Activated CD8-positive, alpha-beta memory T cell treated with anti-CD3 and anti-CD28 coated beads, Interleukin-2, amount 50 U/mL, for 48 hours (primary cell): Measurements from ENCODE around the gene C16orf96.

Experiments used
- DNase-seq: peaks from one replicate; pipeline ENCODE4 v3.0.0-alpha.2; 2020

The C16orf96 gene

DNA sequence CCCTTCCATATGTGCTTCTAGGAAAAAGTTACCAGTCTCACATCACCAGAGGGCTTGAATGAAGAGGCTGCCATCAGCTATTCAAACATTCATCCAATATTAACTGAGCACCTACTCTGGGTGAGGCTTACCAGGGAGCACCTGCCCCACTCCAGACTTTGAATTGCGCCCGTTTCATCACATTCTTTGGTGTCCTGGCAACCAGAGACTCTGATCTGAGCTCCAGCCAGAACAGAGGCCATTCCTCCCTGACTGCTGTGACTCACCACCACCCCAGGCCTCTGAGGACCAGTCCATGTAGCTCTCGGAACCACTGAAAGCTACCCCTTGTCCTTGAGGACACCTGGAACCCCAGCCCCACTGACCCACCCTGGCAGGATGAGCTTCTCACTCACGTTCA lies at the start of gene C16orf96:
Gene C16orf96 (plus strand): TSS at position 229 of the 400 bp plus-strand sequence. CDS start 150 bp downstream, at position 379.
- no peak for DNase-seq

GRCh38 chr16:4506450-4506849 lies 49.7 kb upstream of the C16orf96 start:
- DNase-seq: no peak

- no peak for DNase-seq
Observed at GRCh38 chr16:4507588-4508345, 48.4 kb upstream of the C16orf96 start.

- DNase-seq: no peak
Observed at GRCh38 chr16:4508806-4509205, 47.3 kb upstream of the C16orf96 start.

GRCh38 chr16:4509420-4509819 lies 46.7 kb upstream of the C16orf96 start:
- DNase-seq: no peak

DNA sequence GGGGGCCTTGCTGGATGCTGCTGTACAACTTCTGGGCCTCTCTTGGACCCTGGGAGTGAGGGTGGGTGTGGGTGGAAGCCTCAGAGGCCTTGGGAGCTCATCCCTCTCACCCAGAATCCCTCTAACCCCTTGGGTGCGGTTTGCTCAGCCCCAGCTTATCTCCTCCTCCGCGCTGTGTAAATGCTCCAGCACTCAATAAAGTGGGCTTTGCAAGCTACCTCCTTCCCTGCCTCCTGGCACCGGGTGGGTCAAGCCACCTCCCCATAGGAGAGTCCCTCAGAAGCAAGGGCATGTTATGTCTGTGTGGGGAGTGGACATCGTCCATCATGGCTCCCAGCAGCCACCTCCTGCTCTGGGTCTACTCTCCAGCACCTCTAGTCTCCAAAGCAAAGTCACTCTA lies 46.0 kb upstream of the C16orf96 start:
- DNase-seq: no peak

- no peak for DNase-seq
Observed at GRCh38 chr16:4510747-4511426, 45.3 kb upstream of the C16orf96 start.

DNA sequence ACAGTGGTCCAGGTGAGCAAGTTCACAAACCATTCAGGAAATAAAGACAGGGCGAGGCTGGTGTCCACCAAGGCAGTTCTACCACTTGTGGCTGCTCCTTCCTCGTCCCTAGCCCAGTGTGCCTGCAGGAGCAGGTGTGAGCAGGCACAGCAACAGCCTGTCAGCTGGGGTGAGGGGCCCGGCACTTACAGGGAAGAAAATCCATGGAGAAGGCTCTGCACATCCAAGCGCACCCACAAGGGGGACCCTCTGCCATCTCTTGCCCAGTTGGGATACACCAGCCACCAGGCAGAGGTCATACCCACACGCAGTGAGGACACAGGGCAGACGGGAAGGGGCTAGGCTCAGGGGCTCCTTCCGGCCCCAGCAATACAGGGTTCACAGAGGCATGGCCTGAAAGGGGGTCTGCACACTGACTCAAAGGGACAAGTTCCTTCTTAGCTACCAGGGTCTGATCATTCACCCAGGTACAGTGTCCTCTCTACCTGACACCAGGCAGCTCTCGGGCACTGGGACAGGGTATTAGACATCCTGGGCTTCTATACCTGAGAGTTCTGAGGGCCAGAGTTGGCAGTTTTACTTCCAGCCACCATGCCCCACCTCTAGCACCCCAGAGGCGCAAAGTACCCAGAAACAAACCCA lies 44.6 kb upstream of the C16orf96 start:
- DNase-seq: no peak

GRCh38 chr16:4512473-4512872 lies 43.7 kb upstream of the C16orf96 start:
- DNase-seq: no peak

DNA sequence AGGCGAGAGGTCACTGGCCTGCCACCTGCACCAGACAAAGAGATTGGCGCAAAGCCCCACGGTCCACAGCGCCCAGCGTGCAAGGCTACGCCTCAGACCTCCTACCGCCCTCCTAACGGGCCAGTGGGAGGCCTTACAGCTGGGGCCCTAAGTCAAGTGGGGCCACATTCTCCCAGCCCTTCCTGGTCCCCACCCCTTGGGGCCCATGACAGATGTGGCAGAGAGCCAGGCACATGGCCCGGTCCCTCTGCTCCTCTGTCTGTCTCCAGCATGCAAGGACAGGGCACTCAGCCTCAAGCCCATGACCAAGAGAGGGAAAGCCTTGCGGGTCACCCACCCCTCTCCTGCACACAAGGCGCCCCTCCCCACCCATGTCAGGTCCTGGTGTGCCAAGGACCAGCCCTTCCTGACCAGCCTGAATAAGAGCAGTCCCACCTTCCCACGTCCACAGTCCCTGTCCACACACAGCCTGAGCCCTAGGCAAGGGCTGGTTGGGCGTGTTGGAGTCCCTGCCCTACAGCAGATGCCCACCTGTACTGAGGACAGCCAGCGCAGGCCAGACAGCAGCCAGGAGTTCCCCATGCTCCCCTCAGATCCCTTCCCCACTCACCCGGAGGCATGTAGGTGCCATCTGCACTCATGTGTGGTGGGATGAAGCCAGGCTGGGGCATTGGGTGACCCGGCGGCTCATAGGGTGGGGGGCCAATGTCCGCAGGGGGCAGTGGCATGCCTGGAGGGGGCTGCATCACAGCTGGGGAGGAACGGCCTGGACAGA lies 42.9 kb upstream of the C16orf96 start:
- DNase-seq: no peak

DNA sequence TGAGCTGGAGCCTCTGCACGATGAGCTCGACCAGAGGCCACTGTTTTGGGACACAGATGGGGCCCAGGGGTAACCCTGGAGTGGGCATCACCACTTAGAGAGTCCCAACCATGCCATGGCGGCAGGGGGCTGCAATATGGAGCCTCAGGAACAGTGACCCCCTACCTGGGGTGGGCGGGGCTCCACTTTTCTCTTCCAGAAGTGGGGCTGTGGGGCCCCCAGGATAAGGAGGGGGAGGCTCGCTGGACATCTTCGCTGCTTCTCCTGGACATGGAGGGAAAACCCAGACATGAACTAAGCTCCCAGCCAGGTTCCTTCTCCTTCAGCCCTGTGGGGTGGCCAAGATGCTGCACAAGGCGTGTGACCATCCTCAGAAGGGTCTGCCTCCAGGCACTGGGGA lies 42.3 kb upstream of the C16orf96 start:
- DNase-seq: no peak

DNA sequence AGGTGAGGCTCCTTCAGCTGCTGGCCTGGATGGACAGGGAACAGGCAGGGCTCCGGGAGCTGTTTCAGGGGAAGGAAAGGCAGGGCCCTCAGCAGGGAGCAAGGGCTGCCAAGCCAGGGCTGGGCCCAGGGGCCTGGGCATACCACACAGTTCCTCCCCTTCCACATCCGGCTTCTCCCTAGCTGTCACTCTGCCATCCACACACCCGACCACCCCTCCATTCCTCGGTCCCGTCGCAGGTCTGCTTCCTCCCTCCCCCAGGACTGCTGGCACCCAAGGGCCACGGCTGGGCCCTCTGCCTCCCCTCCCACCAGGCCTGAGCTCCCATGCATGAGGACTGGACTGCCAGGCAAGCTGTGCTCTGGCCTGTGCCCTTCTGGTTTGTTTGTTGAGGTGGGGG lies 41.5 kb upstream of the C16orf96 start:
- DNase-seq: no peak

DNA sequence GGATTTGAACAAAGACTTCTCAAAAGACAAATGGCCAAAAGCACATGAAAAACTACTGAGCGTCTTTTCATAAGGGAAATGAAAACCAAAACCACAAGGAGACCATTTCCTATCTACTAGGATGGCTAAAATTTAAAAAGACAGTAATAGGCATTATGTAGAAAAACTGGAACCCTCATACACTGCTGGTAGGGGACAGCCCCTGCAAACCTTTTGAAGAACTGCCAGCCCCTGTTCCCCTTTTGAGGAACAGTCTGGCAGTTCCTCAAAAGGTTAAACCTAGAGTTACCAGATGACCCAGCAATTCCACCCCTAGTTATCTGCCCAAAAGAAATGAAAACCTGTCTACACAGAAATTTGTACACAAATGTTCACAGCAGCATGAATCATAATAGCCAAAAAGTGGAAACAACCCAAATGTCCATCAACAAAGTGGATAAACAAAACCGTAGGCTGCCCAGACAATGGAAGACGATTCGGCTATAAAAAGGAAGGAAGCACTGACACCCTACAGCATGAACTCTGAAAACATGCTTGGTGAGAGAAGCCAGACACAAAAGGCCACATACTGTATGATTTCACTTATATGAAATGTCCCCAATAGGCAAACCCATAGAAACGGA lies 40.4 kb upstream of the C16orf96 start:
- no peak for DNase-seq

DNA sequence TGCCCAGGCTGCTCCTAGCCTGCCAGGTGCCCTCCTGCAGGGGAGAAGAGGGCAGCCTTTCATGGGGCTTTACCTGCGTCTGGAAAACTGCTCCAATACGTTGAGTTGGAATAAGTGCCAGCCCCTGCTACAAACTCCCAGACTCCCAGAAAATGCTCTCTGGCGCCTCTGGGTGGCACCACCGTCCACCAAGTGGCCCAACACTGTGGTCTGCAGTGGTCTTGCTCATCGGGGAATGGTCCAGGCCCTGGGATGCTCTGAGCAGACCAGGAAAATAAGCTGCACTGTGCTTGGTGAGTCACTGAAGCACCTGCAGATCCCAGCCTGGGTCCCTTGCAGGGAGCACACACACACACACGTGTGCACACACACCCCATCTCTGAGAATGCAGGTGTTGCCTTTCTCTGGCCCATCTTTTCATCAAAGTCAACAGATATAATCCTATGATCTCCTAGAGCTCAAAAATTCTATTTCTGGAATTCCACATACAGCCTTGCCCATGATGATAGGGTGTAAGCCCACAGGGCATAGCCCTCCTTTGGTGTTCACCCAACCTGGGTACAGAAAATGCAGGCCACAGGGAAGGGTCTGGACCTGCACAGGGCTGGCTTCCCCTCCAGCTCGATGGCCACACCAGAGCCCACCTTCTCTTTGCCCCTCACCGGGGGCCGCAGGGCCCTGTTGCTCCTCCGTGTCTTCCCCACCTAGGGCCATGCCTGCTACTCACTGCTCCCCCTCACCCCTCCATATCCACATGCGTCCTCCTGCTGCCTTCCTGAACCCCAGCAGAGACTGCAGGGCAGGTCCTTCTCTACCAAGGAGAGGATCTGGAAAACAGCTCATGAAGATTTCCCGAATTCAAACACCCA lies 38.1 kb upstream of the C16orf96 start:
- no peak for DNase-seq

GRCh38 chr16:4519274-4520058 lies 36.7 kb upstream of the C16orf96 start:
- DNase-seq: no peak

DNA sequence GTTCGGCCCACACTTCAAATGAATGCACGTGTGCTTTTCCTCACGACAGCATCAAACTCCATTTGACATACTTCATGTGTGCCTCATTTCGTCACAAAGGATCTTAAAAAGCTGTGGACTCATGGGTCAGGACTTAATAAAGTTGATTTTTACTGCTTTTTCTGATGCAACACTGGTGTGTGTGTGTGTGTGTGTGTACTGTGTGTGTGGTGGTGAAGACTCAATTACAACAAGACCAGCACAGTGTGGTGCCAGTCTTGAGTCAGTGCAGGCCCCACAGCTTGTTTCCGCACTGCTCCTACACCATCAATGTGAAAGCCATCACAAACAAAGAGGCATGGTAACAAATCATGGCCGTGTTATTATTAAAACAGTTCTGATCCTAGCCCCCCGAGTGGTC lies 35.2 kb upstream of the C16orf96 start:
- no peak for DNase-seq

DNA sequence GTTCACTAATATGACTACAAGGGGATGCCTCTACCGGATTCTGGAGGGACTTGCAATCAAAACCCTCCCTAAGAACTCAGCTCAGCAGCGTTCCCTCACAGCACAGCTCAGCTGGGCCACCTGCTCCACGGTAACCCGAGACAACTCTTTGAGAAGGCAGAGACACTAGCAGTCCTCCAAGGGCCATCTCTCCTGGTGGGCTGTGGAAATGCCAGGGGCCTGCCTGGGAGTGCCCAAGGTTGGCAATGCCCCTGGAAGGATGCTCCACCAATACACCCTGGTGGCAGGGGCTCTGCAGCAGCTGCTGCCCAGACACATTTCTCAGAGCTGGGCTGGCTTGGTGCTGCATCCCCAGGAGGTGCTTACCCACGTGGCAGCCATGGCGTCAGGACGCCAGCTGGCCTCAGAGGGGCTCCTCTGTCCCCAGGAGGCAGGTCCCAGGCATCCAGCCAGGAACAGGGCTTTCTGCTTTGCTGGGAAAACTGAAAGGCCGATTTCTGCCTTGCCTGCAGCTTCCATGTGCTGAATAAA lies 34.0 kb upstream of the C16orf96 start:
- DNase-seq: no peak

- no peak for DNase-seq
Observed at GRCh38 chr16:4523686-4524085, 32.5 kb upstream of the C16orf96 start.

DNA sequence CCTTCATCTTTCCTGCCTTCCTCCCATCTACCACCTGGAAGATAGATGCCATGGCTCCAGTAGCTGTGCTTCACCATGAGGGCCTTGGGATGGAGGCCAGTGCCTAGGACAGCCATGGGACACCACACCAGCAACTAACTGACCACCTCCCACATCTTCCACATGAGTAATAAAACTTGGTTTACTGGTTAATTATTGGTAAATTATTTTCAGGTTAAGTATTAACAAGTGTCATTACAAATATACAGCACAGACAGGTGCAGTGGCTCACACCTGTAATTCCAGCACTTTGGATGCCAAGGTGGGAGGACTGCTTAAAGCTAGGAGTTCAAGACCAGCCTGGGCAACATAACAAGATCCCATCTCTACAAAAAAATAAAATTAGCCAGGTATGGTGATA lies 31.6 kb upstream of the C16orf96 start:
- DNase-seq: no peak

DNA sequence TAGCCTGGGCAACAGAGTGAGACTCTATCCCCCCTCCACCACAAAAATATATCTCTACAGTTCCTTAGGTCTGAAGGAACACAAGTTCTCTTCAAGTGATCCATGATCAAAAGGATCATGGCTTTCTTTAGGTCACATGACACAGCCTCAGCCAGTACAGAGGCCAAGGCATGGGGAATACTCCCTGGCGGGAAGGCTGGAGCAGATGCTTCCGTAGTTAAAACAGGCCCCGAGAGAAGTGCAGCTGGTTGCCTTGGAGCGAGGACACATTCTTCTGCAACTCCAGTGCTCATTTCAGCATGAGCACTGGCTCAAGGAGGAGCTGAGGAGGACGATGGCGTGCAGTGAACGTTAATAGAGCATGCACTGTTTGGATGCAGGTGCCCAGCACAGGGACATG lies 31.1 kb upstream of the C16orf96 start:
- no peak for DNase-seq
